ENCODE data around the gene RSRC1.

- TF ChIP-seq RAD21 (IDR thresholded peaks at IDR 0.05; ENCODE audit: low read depth) = no peak
- no peak for TF ChIP-seq TAF1 (IDR thresholded peaks at IDR 0.05; ENCODE audit: low read depth)
These were observed 344.0 kb downstream of the RSRC1 start for GRCh38 chr3:158453865-158454264.

All from Ishikawa (cell line).